CD14-positive monocyte (primary cell): ENCODE measurements around the gene SPDYE4. TPM values are rescaled to one million over a fixed set of nuclear protein-coding genes. Genes with fewer than 3 reads are reported as not detected.
A peak's percentile ranks its signal among the peaks of the same experiment; 100 is the strongest.

ENCODE experiments used
- DNase-seq, 3 donors: peaks; one replicate each; pipeline ENCODE4 v3.0.0-alpha.2; 2011 to 2022
- H2AFZ ChIP-seq: 2 replicates; pipeline ENCODE4 v1.6.0; 2012; ENCODE audit warnings: mild to moderate bottlenecking, low read depth, low read length, inconsistent platforms; ENCODE audit not compliant: insufficient read depth, poor library complexity, severe bottlenecking
- H3K27ac ChIP-seq, 2 donors: 1 replicate in 1 of 2; 2 replicates in 1 of 2; pipeline ENCODE4 v1.5.1; 2012 to 2013; ENCODE audit warnings: low read length in 2 of 2, control low read depth in 1 of 2, inconsistent platforms in 1 of 2, low read depth in 1 of 2, mild to moderate bottlenecking in 1 of 2
- H3K27me3 ChIP-seq, 2 donors: one replicate each; pipeline versions ENCODE4 v1.6.0 to v1.6.1; 2011 to 2013; ENCODE audit warnings: low read length in 2 of 2; ENCODE audit not compliant: control insufficient read depth in 2 of 2, insufficient read depth in 2 of 2
- H3K36me3 ChIP-seq, 2 donors: replicated peaks in 1 of 2; 1 replicate in 1 of 2; 2 replicates in 1 of 2; pipeline versions ENCODE4 v1.5.1 to v1.6.1; 2012 to 2013; ENCODE audit warnings: low read length in 2 of 2, control low read depth in 1 of 2, inconsistent platforms in 1 of 2, mild to moderate bottlenecking in 1 of 2; ENCODE audit not compliant: insufficient read depth in 2 of 2, control insufficient read depth in 1 of 2
- H3K4me1 ChIP-seq, 2 donors: 1 replicate in 1 of 2; 2 replicates in 1 of 2; pipeline versions ENCODE4 v1.5.1 to v1.6.1; 2012 to 2013; ENCODE audit warnings: low read length in 2 of 2, control low read depth in 1 of 2, inconsistent platforms in 1 of 2, mild to moderate bottlenecking in 1 of 2, moderate library complexity in 1 of 2; ENCODE audit not compliant: insufficient read depth in 2 of 2, control insufficient read depth in 1 of 2
- H3K4me2 ChIP-seq: replicated peaks from 2 replicates; pipeline ENCODE3; 2012; ENCODE audit warnings: low read length, moderate library complexity, mild to moderate bottlenecking; ENCODE audit not compliant: poor library complexity, severe bottlenecking; ENCODE audit errors: extremely low read depth
- H3K4me3 ChIP-seq, 3 experiments: fragments of 200-600 bp in 1 of 3; sonication (generic) in 1 of 3; replicated peaks in 1 of 3; 1 replicate in 2 of 3; 2 replicates in 1 of 3; pipeline ENCODE4 v1.5.1; 2011 to 2013; ENCODE audit warnings: low read length in 3 of 3, mild to moderate bottlenecking in 3 of 3, control low read depth in 2 of 3, low read depth in 2 of 3, inconsistent platforms in 1 of 3, moderate library complexity in 1 of 3
- H3K79me2 ChIP-seq: 2 replicates; pipeline ENCODE4 v1.6.0; 2012; ENCODE audit warnings: mild to moderate bottlenecking, control low read depth, inconsistent platforms, low read length, moderate library complexity; ENCODE audit not compliant: insufficient read depth
- H3K9ac ChIP-seq: 2 replicates; pipeline ENCODE4 v1.6.0; 2017; ENCODE audit warnings: low read length, mild to moderate bottlenecking; ENCODE audit not compliant: insufficient read depth, poor library complexity, severe bottlenecking
- H3K9me3 ChIP-seq, 2 donors: replicated peaks in 1 of 2; 1 replicate in 1 of 2; 2 replicates in 1 of 2; pipeline versions ENCODE4 v1.5.1 to v1.6.1; 2012 to 2013; ENCODE audit warnings: low read length in 2 of 2, control low read depth in 1 of 2; ENCODE audit not compliant: control insufficient read depth in 1 of 2, insufficient read depth in 1 of 2
- H4K20me1 ChIP-seq: 2 replicates; pipeline ENCODE4 v1.6.0; 2012; ENCODE audit warnings: mild to moderate bottlenecking, low read length, control low read depth, moderate library complexity; ENCODE audit not compliant: insufficient read depth
- H3K27ac Mint-ChIP-seq, 7 donors: one replicate each; pipeline ENCODE4 v1.8.0; 2020; ENCODE audit warnings: mild to moderate bottlenecking in 7 of 7, mixed read lengths in 7 of 7, moderate library complexity in 6 of 7, inconsistent platforms in 2 of 7
- H3K27me3 Mint-ChIP-seq, 3 donors: one replicate each; pipeline ENCODE4 v1.8.0; 2021 to 2022; ENCODE audit warnings: low read depth in 3 of 3, mild to moderate bottlenecking in 3 of 3, mixed read lengths in 3 of 3, moderate library complexity in 3 of 3, inconsistent platforms in 1 of 3
- H3K36me3 Mint-ChIP-seq, 2 donors: one replicate each; pipeline ENCODE4 v1.8.0; 2020; ENCODE audit warnings: mixed read lengths in 2 of 2, inconsistent platforms in 1 of 2, mild to moderate bottlenecking in 1 of 2
- H3K4me1 Mint-ChIP-seq: one replicate; pipeline ENCODE4 v1.8.0; 2020; ENCODE audit warnings: mild to moderate bottlenecking, mixed read lengths
- H3K4me3 Mint-ChIP-seq, 2 donors: one replicate each; pipeline ENCODE4 v1.8.0; 2020; ENCODE audit warnings: mild to moderate bottlenecking in 2 of 2, mixed read lengths in 2 of 2, moderate library complexity in 1 of 2
- H3K9me3 Mint-ChIP-seq, 7 donors: one replicate each; pipeline ENCODE4 v1.8.0; 2020 to 2022; ENCODE audit warnings: mixed read lengths in 7 of 7, mild to moderate bottlenecking in 6 of 7, moderate library complexity in 6 of 7, inconsistent platforms in 2 of 7
- WGBS: methylation state at CpG from one replicate; pipeline ENCODE4 v1.1.5; 2013; ENCODE audit warnings: missing lambda C conversion rate; ENCODE audit not compliant: insufficient coverage; 5-methylcytosine and 5-hydroxymethylcytosine counted together
- intact Hi-C, 2 donors: fragments of 100-400 bp; cut with micrococcal nuclease; formaldehyde crosslinking; loops; one replicate each; pipeline versions ENCODE4 v1.15.0 to v1.15.1; 2023
- polyA plus RNA-seq, 3 donors: library from polyadenylated mRNA; depleted of rRNA in 1 of 3; unstranded in 2 of 3; stranded (reverse) in 1 of 3; fragments of 300-500 nt in 2 of 3; fragments of >200 nt in 1 of 3; fragmentation: Illumina TruSeq in 2 of 3; gene quantifications; 1 replicate in 2 of 3; 2 replicates in 1 of 3; pipeline ENCODE4 v1.2.3, GENCODE V29; 2012 to 2021
- TF ChIP-seq, protein P1 (sequence below): fragments of 200-600 bp; IDR thresholded peaks from one replicate; pipeline ENCODE4 v1.8.0; 2022; ENCODE audit warnings: antibody characterized with exemption, mild to moderate bottlenecking

Gene SPDYE4
- polyA plus RNA-seq, 3 donors, result 0.09 TPM; not detected in 2

- WGBS, result 100% methylated on average over 2 of the region's 2 CpGs
- peaks cover 48% of the 10 kb centered on the region for H3K4me1 Mint-ChIP-seq
Observed at GRCh38 chr17:8791910-8792270, 33.5 kb upstream of the SPDYE4 start.

GRCh38 chr17:8791248-8791909, 33.0 kb upstream of the SPDYE4 start:
- peaks cover 48% of the 10 kb centered on the region for H3K4me1 Mint-ChIP-seq

More at GRCh38 chr17:8791910-8792270, 33.5 kb upstream of the SPDYE4 start:
- H4K20me1 ChIP-seq, result no peaks in the 10 kb centered on the region
- no peaks in the 10 kb centered on the region for H3K79me2 ChIP-seq
- peak; percentile 81 to 93 (median 86) for DNase-seq
- H3K9me3 ChIP-seq, result peaks cover 3 to 6% of the 10 kb centered on the region in 2 donors
- Mint-ChIP-seq H3K9me3 (peaks cover 0 to 15% (median 9%) of the 10 kb centered on the region in 7 donors), H3K27ac (peak overlapping the region; percentile 66 to 95 (median 86)), H3K27me3 (peaks cover 0 to 4% (median 0%) of the 10 kb centered on the region in 3 donors), H3K36me3 (peaks cover 6 to 14% of the 10 kb centered on the region in 2 donors), H3K4me3 (no peak overlapping the region)
- TF ChIP-seq, protein P1, sequence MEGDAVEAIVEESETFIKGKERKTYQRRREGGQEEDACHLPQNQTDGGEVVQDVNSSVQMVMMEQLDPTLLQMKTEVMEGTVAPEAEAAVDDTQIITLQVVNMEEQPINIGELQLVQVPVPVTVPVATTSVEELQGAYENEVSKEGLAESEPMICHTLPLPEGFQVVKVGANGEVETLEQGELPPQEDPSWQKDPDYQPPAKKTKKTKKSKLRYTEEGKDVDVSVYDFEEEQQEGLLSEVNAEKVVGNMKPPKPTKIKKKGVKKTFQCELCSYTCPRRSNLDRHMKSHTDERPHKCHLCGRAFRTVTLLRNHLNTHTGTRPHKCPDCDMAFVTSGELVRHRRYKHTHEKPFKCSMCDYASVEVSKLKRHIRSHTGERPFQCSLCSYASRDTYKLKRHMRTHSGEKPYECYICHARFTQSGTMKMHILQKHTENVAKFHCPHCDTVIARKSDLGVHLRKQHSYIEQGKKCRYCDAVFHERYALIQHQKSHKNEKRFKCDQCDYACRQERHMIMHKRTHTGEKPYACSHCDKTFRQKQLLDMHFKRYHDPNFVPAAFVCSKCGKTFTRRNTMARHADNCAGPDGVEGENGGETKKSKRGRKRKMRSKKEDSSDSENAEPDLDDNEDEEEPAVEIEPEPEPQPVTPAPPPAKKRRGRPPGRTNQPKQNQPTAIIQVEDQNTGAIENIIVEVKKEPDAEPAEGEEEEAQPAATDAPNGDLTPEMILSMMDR, result no peak
- peak overlapping the region; percentile 27 to 76 for H3K27ac ChIP-seq
- H3K4me1 ChIP-seq, result peaks cover 41 to 56% of the 10 kb centered on the region in 2 donors
- H2AFZ ChIP-seq, result no peak overlapping the region
- no peak overlapping the region for H3K4me2 ChIP-seq
- no peak overlapping the region for H3K9ac ChIP-seq
- H3K4me3 ChIP-seq, result no peak overlapping the region
- peaks cover 0 to 2% of the 10 kb centered on the region in 2 donors for H3K36me3 ChIP-seq
- no peaks in the 10 kb centered on the region for H3K27me3 ChIP-seq
- intact Hi-C loops, result loop anchor here in 1 of 2 donors (2.0 to 5.0 kb wide), 2 partner anchors 15 to 45 kb away; no protein-coding TSS in a partner anchor

More at GRCh38 chr17:8791248-8791909, 33.0 kb upstream of the SPDYE4 start:
- H3K27me3 Mint-ChIP-seq, result peaks cover 0 to 4% (median 0%) of the 10 kb centered on the region in 3 donors
- no CpG with 5 or more reads among the region's 4 CpGs for WGBS
- no peak for DNase-seq
- H3K79me2 ChIP-seq, result no peaks in the 10 kb centered on the region
- H3K27me3 ChIP-seq, result no peaks in the 10 kb centered on the region
- peaks cover 4 to 8% of the 10 kb centered on the region in 2 donors for H3K36me3 Mint-ChIP-seq
- no peak overlapping the region for H3K4me3 Mint-ChIP-seq
- peaks cover 3 to 6% of the 10 kb centered on the region in 2 donors for H3K9me3 ChIP-seq
- no peaks in the 10 kb centered on the region for H3K36me3 ChIP-seq
- no peak overlapping the region for H2AFZ ChIP-seq
- H3K9ac ChIP-seq, result no peak overlapping the region
- H3K27ac Mint-ChIP-seq, result peak overlapping the region in 1 of 7 donors; percentile 77
- TF ChIP-seq, protein P1, result peak; percentile 17
- H3K9me3 Mint-ChIP-seq, result peaks cover 0 to 15% (median 9%) of the 10 kb centered on the region in 7 donors
- no peak overlapping the region for H3K4me2 ChIP-seq
- no peak overlapping the region for H3K27ac ChIP-seq
- no peak overlapping the region for H3K4me3 ChIP-seq
- no peaks in the 10 kb centered on the region for H4K20me1 ChIP-seq
- intact Hi-C loops, result loop anchor here in 1 of 2 donors (5.0 kb wide), 1 partner anchor 44 kb away; no protein-coding TSS in a partner anchor
- H3K4me1 ChIP-seq, result peaks cover 41 to 56% of the 10 kb centered on the region in 2 donors
